Trophoblast cell (in vitro differentiated cells and primary cell): ENCODE data around the gene LCTL.

Experiments used
- DNase-seq, 2 donors: peaks; one replicate each; pipeline ENCODE4 v3.0.0-alpha.2; 2016
- H2AFZ ChIP-seq: 2 replicates; pipeline ENCODE4 v1.6.1; 2013; ENCODE audit warnings: low read length, moderate library complexity, mild to moderate bottlenecking; ENCODE audit not compliant: insufficient read depth, poor library complexity
- H2AK5ac ChIP-seq: 2 replicates; pipeline ENCODE4 v1.6.1; 2013; ENCODE audit warnings: mild to moderate bottlenecking, low read length
- H2BK120ac ChIP-seq: 2 replicates; pipeline ENCODE4 v1.6.1; 2013; ENCODE audit warnings: low read length, mild to moderate bottlenecking, moderate library complexity; ENCODE audit not compliant: insufficient read depth, poor library complexity
- H2BK12ac ChIP-seq: 2 replicates; pipeline ENCODE4 v1.6.1; 2013; ENCODE audit warnings: mild to moderate bottlenecking, low read length, moderate library complexity
- H2BK5ac ChIP-seq: 2 replicates; pipeline ENCODE4 v1.6.1; 2013; ENCODE audit warnings: low read length, low read depth, moderate library complexity, mild to moderate bottlenecking; ENCODE audit not compliant: poor library complexity
- H3K14ac ChIP-seq: 2 replicates; pipeline ENCODE4 v1.6.1; 2013; ENCODE audit warnings: mild to moderate bottlenecking, low read length
- H3K18ac ChIP-seq: 2 replicates; pipeline ENCODE4 v1.6.1; 2013; ENCODE audit warnings: mild to moderate bottlenecking, low read length
- H3K23ac ChIP-seq: 2 replicates; pipeline ENCODE4 v1.6.1; 2013; ENCODE audit warnings: low read length
- H3K27ac ChIP-seq: 2 replicates; pipeline ENCODE4 v1.5.1; 2013; ENCODE audit warnings: low read depth, mild to moderate bottlenecking, inconsistent platforms, low read length, moderate library complexity
- H3K27me3 ChIP-seq: 2 replicates; pipeline ENCODE4 v1.6.1; 2013; ENCODE audit warnings: inconsistent platforms, mild to moderate bottlenecking, low read length, moderate library complexity; ENCODE audit not compliant: insufficient read depth
- H3K36me3 ChIP-seq, 2 experiments: 1 replicate in 1 of 2; 2 replicates in 1 of 2; pipeline ENCODE4 v1.6.1; 2013; ENCODE audit warnings: low read length in 2 of 2, mild to moderate bottlenecking in 2 of 2, moderate library complexity in 1 of 2; ENCODE audit not compliant: insufficient read depth in 2 of 2, control insufficient read depth in 1 of 2
- H3K4ac ChIP-seq: 2 replicates; pipeline ENCODE4 v1.6.1; 2013; ENCODE audit warnings: low read depth, mild to moderate bottlenecking, low read length, moderate library complexity
- H3K4me1 ChIP-seq, 2 experiments: 1 replicate in 1 of 2; 2 replicates in 1 of 2; pipeline ENCODE4 v1.6.1; 2013; ENCODE audit warnings: low read length in 2 of 2, mild to moderate bottlenecking in 2 of 2, moderate library complexity in 1 of 2; ENCODE audit not compliant: insufficient read depth in 2 of 2, control insufficient read depth in 1 of 2
- H3K4me2 ChIP-seq: 2 replicates; pipeline ENCODE4 v1.6.1; 2013; ENCODE audit warnings: inconsistent platforms, mild to moderate bottlenecking, low read length, moderate library complexity
- H3K4me3 ChIP-seq: 2 replicates; pipeline ENCODE4 v1.5.1; 2013; ENCODE audit warnings: mild to moderate bottlenecking, low read depth, low read length, inconsistent platforms
- H3K79me1 ChIP-seq: one replicate; pipeline ENCODE4 v1.6.1; 2013; ENCODE audit warnings: low read length
- H3K79me2 ChIP-seq: 2 replicates; pipeline ENCODE4 v1.6.1; 2013; ENCODE audit warnings: low read length, mild to moderate bottlenecking; ENCODE audit not compliant: control insufficient read depth, insufficient read depth, poor library complexity
- H3K9ac ChIP-seq: 2 replicates; pipeline ENCODE4 v1.6.1; 2013; ENCODE audit warnings: mild to moderate bottlenecking, low read length
- H3K9me3 ChIP-seq: 2 replicates; pipeline ENCODE4 v1.6.1; 2013; ENCODE audit warnings: low read depth, mild to moderate bottlenecking, control low read depth, inconsistent platforms, low read length; ENCODE audit not compliant: insufficient read depth
- H4K12ac ChIP-seq: 2 replicates; pipeline ENCODE4 v1.6.1; 2013; ENCODE audit warnings: low read depth, mild to moderate bottlenecking, low read length, moderate library complexity
- H4K8ac ChIP-seq: 2 replicates; pipeline ENCODE4 v1.6.1; 2013; ENCODE audit warnings: low read depth, mild to moderate bottlenecking, low read length, moderate library complexity
- H4K91ac ChIP-seq: one replicate; pipeline ENCODE4 v1.6.1; 2013; ENCODE audit warnings: low read depth, mild to moderate bottlenecking, low read length, moderate library complexity
- WGBS: extraction: QIAGEN DNeasy Blood & Tissue Kit; methylation state at CpG from one replicate; pipeline ENCODE4 v1.1.7; 2013; ENCODE audit warnings: missing lambda C conversion rate; ENCODE audit not compliant: insufficient read length, insufficient coverage; ENCODE audit errors: extremely low coverage; 5-methylcytosine and 5-hydroxymethylcytosine counted together

LCTL gene

DNA sequence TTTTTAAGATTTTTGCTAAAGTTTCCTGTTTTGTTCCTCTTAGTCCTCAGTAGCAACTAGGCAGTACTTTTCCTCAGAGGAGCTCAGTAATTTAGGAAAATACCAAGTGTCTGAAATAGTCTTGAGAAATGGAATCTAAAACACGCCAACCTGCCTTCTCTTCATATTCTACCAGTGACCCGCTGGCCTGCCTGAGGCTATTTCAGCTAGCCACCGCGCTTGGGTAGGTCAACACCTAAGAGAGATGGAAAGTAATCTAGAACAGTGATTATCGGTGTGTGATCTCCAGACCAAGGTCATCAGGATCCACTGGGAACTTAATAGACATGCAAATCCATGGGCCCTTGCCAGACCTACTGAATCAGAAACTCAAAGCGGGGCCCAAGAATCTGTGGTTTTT lies 7.5 kb downstream of the LCTL start:
- no CpG with 5 or more reads among the region's 6 CpGs for WGBS

GRCh38 chr15:66555685-66556084 lies 10.1 kb downstream of the LCTL start:
- peaks cover 0 to 4% of the 10 kb centered on the region in 2 experiments for H3K4me1 ChIP-seq
- no peak for DNase-seq
- no peak overlapping the region for H2AFZ ChIP-seq
- no peak overlapping the region for H2AK5ac ChIP-seq
- no peaks in the 10 kb centered on the region for H3K9me3 ChIP-seq
- H3K27me3 ChIP-seq = no peaks in the 10 kb centered on the region
- H2BK120ac ChIP-seq = no peak overlapping the region
- no peak overlapping the region for H4K8ac ChIP-seq
- no peak overlapping the region for H3K27ac ChIP-seq
- H3K79me2 ChIP-seq = no peaks in the 10 kb centered on the region
- no peak overlapping the region for H3K4ac ChIP-seq
- H2BK12ac ChIP-seq = no peak overlapping the region
- H3K14ac ChIP-seq = no peak overlapping the region
- no peak overlapping the region for H3K9ac ChIP-seq
- H3K4me3 ChIP-seq = no peak overlapping the region
- H3K79me1 ChIP-seq = no peaks in the 10 kb centered on the region
- no peaks in the 10 kb centered on the region for H3K36me3 ChIP-seq
- no peak overlapping the region for H3K18ac ChIP-seq
- no peak overlapping the region for H4K91ac ChIP-seq
- no peak overlapping the region for H3K23ac ChIP-seq
- no peak overlapping the region for H3K4me2 ChIP-seq
- no peak overlapping the region for H4K12ac ChIP-seq
- H2BK5ac ChIP-seq = no peak overlapping the region

More for the DNA sequence above, 7.5 kb downstream of the LCTL start:
- no peak overlapping the region for H4K12ac ChIP-seq
- DNase-seq = peak; percentile 94 to 99
- H3K23ac ChIP-seq = no peak overlapping the region
- no peak overlapping the region for H2BK120ac ChIP-seq
- no peak overlapping the region for H3K14ac ChIP-seq
- H4K8ac ChIP-seq = no peak overlapping the region
- H2BK12ac ChIP-seq = no peak overlapping the region
- H3K4me3 ChIP-seq = no peak overlapping the region
- no peak overlapping the region for H3K18ac ChIP-seq
- no peaks in the 10 kb centered on the region for H3K9me3 ChIP-seq
- H3K9ac ChIP-seq = no peak overlapping the region
- H3K27ac ChIP-seq = no peak overlapping the region
- no peak overlapping the region for H4K91ac ChIP-seq
- no peak overlapping the region for H2BK5ac ChIP-seq
- H2AK5ac ChIP-seq = no peak overlapping the region
- no peaks in the 10 kb centered on the region for H3K79me1 ChIP-seq
- no peak overlapping the region for H2AFZ ChIP-seq
- H3K4me2 ChIP-seq = no peak overlapping the region
- H3K4me1 ChIP-seq = peaks cover 0 to 4% of the 10 kb centered on the region in 2 experiments
- H3K27me3 ChIP-seq = no peaks in the 10 kb centered on the region
- H3K4ac ChIP-seq = no peak overlapping the region
- H3K79me2 ChIP-seq = no peaks in the 10 kb centered on the region
- H3K36me3 ChIP-seq = no peaks in the 10 kb centered on the region

GRCh38 chr15:66545255-66545654 lies 20.5 kb downstream of the LCTL start:
- Histone ChIP-seq H2BK5ac (no peak overlapping the region), H4K8ac (no peak overlapping the region), H3K18ac (no peak overlapping the region), H2BK120ac (no peak overlapping the region), H3K79me2 (no peaks in the 10 kb centered on the region), H3K36me3 (peaks cover 8 to 13% of the 10 kb centered on the region in 2 experiments), H3K14ac (no peak overlapping the region), H3K9ac (no peak overlapping the region), H3K23ac (no peak overlapping the region), H4K91ac (no peak overlapping the region), H3K79me1 (no peaks in the 10 kb centered on the region), H3K9me3 (no peaks in the 10 kb centered on the region), H3K27ac (no peak overlapping the region), H3K27me3 (no peaks in the 10 kb centered on the region), H2AFZ (no peak overlapping the region), H3K4me1 (no peaks in the 10 kb centered on the region), H4K12ac (no peak overlapping the region), H3K4me3 (no peak overlapping the region), H2BK12ac (no peak overlapping the region), H2AK5ac (no peak overlapping the region), H3K4ac (no peak overlapping the region), H3K4me2 (no peak overlapping the region)
- DNase-seq = no peak
- WGBS = no CpG with 5 or more reads among the region's 1 CpG

- DNase-seq = no peak
- Histone ChIP-seq H2BK12ac (no peak overlapping the region), H3K18ac (no peak overlapping the region), H3K14ac (no peak overlapping the region), H3K4me3 (no peak overlapping the region), H3K27me3 (no peaks in the 10 kb centered on the region), H2BK120ac (no peak overlapping the region), H4K91ac (no peak overlapping the region), H3K79me1 (no peaks in the 10 kb centered on the region), H3K4me2 (no peak overlapping the region), H3K27ac (no peak overlapping the region), H3K9me3 (no peaks in the 10 kb centered on the region), H2AK5ac (no peak overlapping the region), H3K4ac (no peak overlapping the region), H4K8ac (no peak overlapping the region), H4K12ac (no peak overlapping the region), H3K36me3 (peaks cover 8 to 14% of the 10 kb centered on the region in 2 experiments), H3K23ac (no peak overlapping the region), H3K4me1 (no peaks in the 10 kb centered on the region), H3K9ac (no peak overlapping the region), H3K79me2 (no peaks in the 10 kb centered on the region), H2BK5ac (no peak overlapping the region), H2AFZ (no peak overlapping the region)
- no CpG with 5 or more reads among the region's 4 CpGs for WGBS
Measured at GRCh38 chr15:66542896-66543295, 22.9 kb downstream of the LCTL start.
